ENCODE data around the gene MLLT1. TPM values are rescaled to one million over a fixed set of nuclear protein-coding genes. Genes with fewer than 3 reads are reported as not detected.

The MLLT1 gene
- total RNA-seq, 1 donor from 2014 or later, result 34.5 TPM

DNA sequence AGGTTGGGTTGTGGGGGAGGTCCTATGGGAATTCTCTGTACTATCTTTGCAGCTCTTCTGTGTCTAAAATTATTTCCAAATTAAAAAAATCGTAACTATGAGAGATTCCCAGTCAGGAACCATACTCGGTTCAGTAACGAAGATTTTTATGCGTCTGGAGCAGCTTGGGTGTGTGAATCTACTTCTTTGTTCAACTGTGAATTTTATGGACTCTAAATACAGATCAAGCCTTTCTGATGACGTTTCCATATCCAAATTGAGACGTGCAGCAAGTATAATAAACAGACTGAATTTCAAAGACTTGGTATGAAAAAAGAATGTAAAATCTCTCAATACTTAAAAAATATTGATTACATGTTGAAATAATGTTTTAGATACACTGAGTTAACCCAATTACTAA, 30.9 kb downstream of the MLLT1 start:
- H3K27me3 ChIP-seq, result no peaks in the 10 kb centered on the region
- H3K9me3 ChIP-seq, result no peaks in the 10 kb centered on the region
- H3K4me3 ChIP-seq, result no peak overlapping the region
- no peaks in the 10 kb centered on the region for H3K36me3 ChIP-seq
- no peak for TF ChIP-seq CTCF (IDR thresholded peaks at IDR 0.05)
- peaks cover 0 to 2% of the 10 kb centered on the region in 2 donors for H3K4me1 ChIP-seq
- intact Hi-C loops (cut with DNase I), result no loop called here
- H3K27ac ChIP-seq, result no peak overlapping the region
- DNase-seq (ENCODE audit: low spot score in 2 of 2), result no peak

DNA sequence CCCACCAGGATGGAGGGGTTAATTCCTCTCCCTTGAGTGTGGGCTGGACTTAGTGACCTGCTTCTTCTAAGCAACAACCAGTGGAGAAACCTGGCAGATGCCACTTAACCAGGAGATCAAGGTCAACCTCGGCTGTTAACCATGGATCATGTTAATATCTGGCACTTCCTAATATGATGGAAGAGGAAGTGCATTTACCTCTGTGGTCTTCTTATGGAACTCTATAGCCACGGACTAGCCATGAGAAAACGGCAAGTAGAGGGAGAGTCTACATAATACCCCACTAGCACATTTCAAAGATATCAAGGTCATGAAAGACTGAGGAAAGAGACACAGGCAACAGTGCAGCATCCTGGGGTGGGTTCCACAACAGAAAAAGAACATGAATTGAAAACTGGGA, 31.4 kb downstream of the MLLT1 start:
- intact Hi-C loops (cut with DNase I), result no loop called here

GRCh38 chr19:6247007-6247288, 32.8 kb downstream of the MLLT1 start:
- intact Hi-C loops (cut with DNase I), result no loop called here
- peaks cover 0 to 10% of the 10 kb centered on the region in 2 donors for H3K4me1 ChIP-seq

More for the DNA sequence above, 31.4 kb downstream of the MLLT1 start:
- Histone ChIP-seq H3K36me3 (no peaks in the 10 kb centered on the region), H3K27ac (no peak overlapping the region), H3K4me3 (no peak overlapping the region), H3K4me1 (peaks cover 0 to 4% of the 10 kb centered on the region in 2 donors), H3K9me3 (no peaks in the 10 kb centered on the region), H3K27me3 (no peaks in the 10 kb centered on the region)
- TF ChIP-seq CTCF (IDR thresholded peaks at IDR 0.05), result no peak
- no peak for DNase-seq (ENCODE audit: low spot score in 2 of 2)

GRCh38 chr19:6246174-6247006, 33.4 kb downstream of the MLLT1 start:
- Histone ChIP-seq H3K9me3 (no peaks in the 10 kb centered on the region), H3K27me3 (no peaks in the 10 kb centered on the region), H3K36me3 (no peaks in the 10 kb centered on the region), H3K27ac (no peak overlapping the region), H3K4me1 (peaks cover 0 to 10% of the 10 kb centered on the region in 2 donors), H3K4me3 (no peak overlapping the region)
- DNase-seq (ENCODE audit: low spot score in 2 of 2), result no peak
- intact Hi-C loops (cut with DNase I), result no loop called here
- no peak for TF ChIP-seq CTCF (IDR thresholded peaks at IDR 0.05)

More at GRCh38 chr19:6247007-6247288, 32.8 kb downstream of the MLLT1 start:
- no peak for DNase-seq (ENCODE audit: low spot score in 2 of 2)
- H3K27ac ChIP-seq, result no peak overlapping the region
- no peaks in the 10 kb centered on the region for H3K36me3 ChIP-seq
- no peaks in the 10 kb centered on the region for H3K27me3 ChIP-seq
- no peak overlapping the region for H3K4me3 ChIP-seq
- H3K9me3 ChIP-seq, result no peaks in the 10 kb centered on the region
- no peak for TF ChIP-seq CTCF (IDR thresholded peaks at IDR 0.05)

DNA sequence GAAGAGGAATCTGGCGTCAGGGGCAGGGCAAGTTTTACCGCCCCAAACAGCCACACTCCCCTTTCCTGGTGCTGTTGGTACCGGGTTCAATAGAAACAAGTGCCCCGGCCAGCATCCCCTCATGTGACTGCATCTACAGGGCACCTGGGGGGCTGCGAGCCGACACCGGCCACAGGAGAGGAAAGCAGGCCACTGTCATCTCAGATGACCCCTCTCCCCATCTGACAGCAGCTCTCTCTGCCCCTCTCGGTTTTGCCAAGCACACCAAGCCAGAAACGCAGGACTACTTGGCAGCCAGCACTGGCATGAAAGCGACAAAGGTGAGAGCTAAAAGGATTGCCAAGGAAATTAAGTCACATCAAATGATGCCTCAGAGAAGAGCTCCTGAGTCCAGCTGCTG, 37.1 kb downstream of the MLLT1 start:
- H3K27me3 ChIP-seq, result no peaks in the 10 kb centered on the region
- peaks cover 8 to 26% of the 10 kb centered on the region in 2 donors for H3K4me1 ChIP-seq
- no peak overlapping the region for H3K27ac ChIP-seq
- no peak for DNase-seq (ENCODE audit: low spot score in 2 of 2)
- H3K36me3 ChIP-seq, result no peaks in the 10 kb centered on the region
- H3K9me3 ChIP-seq, result no peaks in the 10 kb centered on the region
- intact Hi-C loops (cut with DNase I), result no loop called here
- H3K4me3 ChIP-seq, result no peak overlapping the region
- no peak for TF ChIP-seq CTCF (IDR thresholded peaks at IDR 0.05)
